HEK293 (cell line): ENCODE results near the gene BANF2.
A peak's percentile ranks its signal among the peaks of the same experiment; 100 is the strongest.
"Not testable (repeated sequence)": the region's sequence is repeated elsewhere in the genome, so short reads cannot be mapped to it uniquely, and the experiment has no call there.

Experiments used
- CTCF ChIA-PET: fragments of 350-600 bp; formaldehyde crosslinking; extraction: SDS; loops from one replicate; lab custom pipeline; 2021; ENCODE audit warnings: antibody characterized with exemption; lab: Yijun Ruan, JAX
- POLR2A ChIA-PET: fragments of 300-600 bp; formaldehyde crosslinking; extraction: SDS; loops from one replicate; lab custom pipeline; 2020; ENCODE audit warnings: antibody characterized with exemption, inconsistent platforms; lab: Yijun Ruan, JAX
- H3K27ac ChIP-seq: fragments of 200-500 bp; sonication (Bioruptor generic); 2 replicates; pipeline ENCODE4 v1.5.1; 2014; ENCODE audit warnings: low read depth, low read length, control low read depth, inconsistent platforms; ENCODE audit errors: extremely low read depth
- H3K36me3 ChIP-seq, 2 experiments: fragments of 200-500 bp in 1 of 2; sonication (Bioruptor generic) in 1 of 2; 1 replicate in 1 of 2; 2 replicates in 1 of 2; pipeline ENCODE4 v1.5.1; 2014 to 2017; ENCODE audit warnings: inconsistent platforms in 2 of 2, low read length in 2 of 2; ENCODE audit not compliant: control insufficient read depth in 2 of 2, insufficient read depth in 1 of 2
- H3K4me1 ChIP-seq: fragments of 200-500 bp; sonication (Bioruptor generic); 2 replicates; pipeline ENCODE4 v1.5.1; 2014; ENCODE audit warnings: mild to moderate bottlenecking, low read length, inconsistent platforms; ENCODE audit not compliant: control insufficient read depth, insufficient read depth
- H3K4me3 ChIP-seq: 2 replicates; pipeline ENCODE4 v1.5.1; 2011; ENCODE audit warnings: low read depth, mild to moderate bottlenecking, control low read depth, low read length, moderate library complexity
- H3K9me3 ChIP-seq: fragments of 200-500 bp; sonication (Bioruptor generic); 2 replicates; pipeline ENCODE4 v1.5.1; 2014; ENCODE audit warnings: low read depth, low read length, inconsistent platforms; ENCODE audit not compliant: control insufficient read depth, insufficient read depth
- BCL11B ChIP-seq: fragments of 450-650 bp; formaldehyde crosslinking; IDR thresholded peaks from 2 replicates; pipeline ENCODE4 v1.5.1; 2016; ENCODE audit warnings: low read depth, missing biosample characterization, missing genetic modification characterization
- FEZF1 ChIP-seq: fragments of 450-650 bp; formaldehyde crosslinking; IDR thresholded peaks from 2 replicates; pipeline ENCODE4 v1.5.1; 2016; ENCODE audit warnings: missing biosample characterization, missing genetic modification characterization
- GLIS1 ChIP-seq: fragments of 450-650 bp; formaldehyde crosslinking; IDR thresholded peaks from 2 replicates; pipeline ENCODE4 v1.5.1; 2016; ENCODE audit warnings: missing biosample characterization, missing genetic modification characterization
- SCRT2 ChIP-seq: fragments of 450-650 bp; formaldehyde crosslinking; IDR thresholded peaks from 2 replicates; pipeline ENCODE4 v1.5.1; 2016; ENCODE audit warnings: missing biosample characterization, missing genetic modification characterization
- SP2 ChIP-seq: fragments of 450-650 bp; formaldehyde crosslinking; IDR thresholded peaks from 2 replicates; pipeline ENCODE4 v1.5.1; 2016; ENCODE audit warnings: missing biosample characterization, missing genetic modification characterization
- TRIM28 ChIP-seq: IDR thresholded peaks from 2 replicates; pipeline ENCODE4 v1.6.1; 2011; ENCODE audit warnings: low read length, control low read depth, borderline replicate concordance
- YY1 ChIP-seq: fragments of 450-650 bp; formaldehyde crosslinking; IDR thresholded peaks from 2 replicates; pipeline ENCODE4 v1.5.1; 2018; ENCODE audit warnings: missing biosample characterization, missing genetic modification characterization
- ZBTB1 ChIP-seq: fragments of 450-650 bp; formaldehyde crosslinking; IDR thresholded peaks from 2 replicates; pipeline ENCODE4 v1.5.1; 2016; ENCODE audit warnings: missing biosample characterization, missing genetic modification characterization
- ZBTB21 ChIP-seq: fragments of 450-650 bp; formaldehyde crosslinking; IDR thresholded peaks from 2 replicates; pipeline ENCODE4 v1.5.1; 2017; ENCODE audit warnings: missing biosample characterization, missing genetic modification characterization
- ZNF132 ChIP-seq: fragments of 450-650 bp; formaldehyde crosslinking; IDR thresholded peaks from 2 replicates; pipeline ENCODE4 v1.5.1; 2017; ENCODE audit warnings: missing biosample characterization, missing genetic modification characterization, borderline replicate concordance
- ZNF23 ChIP-seq: fragments of 450-650 bp; formaldehyde crosslinking; IDR thresholded peaks from 2 replicates; pipeline ENCODE4 v1.5.1; 2016; ENCODE audit warnings: missing biosample characterization, missing genetic modification characterization, borderline replicate concordance
- ZNF24 ChIP-seq: fragments of 450-650 bp; formaldehyde crosslinking; IDR thresholded peaks from 2 replicates; pipeline ENCODE4 v1.5.1; 2016; ENCODE audit warnings: missing biosample characterization, missing genetic modification characterization
- ZNF311 ChIP-seq: fragments of 450-650 bp; formaldehyde crosslinking; IDR thresholded peaks from 2 replicates; pipeline ENCODE4 v1.5.1; 2017; ENCODE audit warnings: missing biosample characterization, missing genetic modification characterization, borderline replicate concordance
- ZNF426 ChIP-seq: fragments of 450-650 bp; formaldehyde crosslinking; IDR thresholded peaks from 2 replicates; pipeline ENCODE4 v1.5.1; 2017; ENCODE audit warnings: missing biosample characterization, missing genetic modification characterization, mild to moderate bottlenecking, inconsistent platforms, moderate library complexity
- ZNF521 ChIP-seq: fragments of 450-650 bp; formaldehyde crosslinking; IDR thresholded peaks from 2 replicates; pipeline ENCODE4 v1.5.1; 2017; ENCODE audit warnings: missing biosample characterization, mild to moderate bottlenecking, missing genetic modification characterization
- ZNF529 ChIP-seq: fragments of 450-650 bp; formaldehyde crosslinking; IDR thresholded peaks from 2 replicates; pipeline ENCODE4 v1.5.1; 2017; ENCODE audit warnings: missing genetic modification characterization, missing biosample characterization; ENCODE audit not compliant: insufficient replicate concordance
- ZNF660 ChIP-seq: fragments of 450-650 bp; IDR thresholded peaks from 2 replicates; pipeline ENCODE4 v1.5.1; 2018; ENCODE audit warnings: missing biosample characterization, mild to moderate bottlenecking, missing genetic modification characterization
- ZNF843 ChIP-seq: fragments of 450-650 bp; formaldehyde crosslinking; IDR thresholded peaks from 2 replicates; pipeline ENCODE4 v1.5.1; 2016; ENCODE audit warnings: missing biosample characterization, missing genetic modification characterization

Gene BANF2

GRCh38 chr20:17657898-17658647 lies 41.7 kb upstream of the BANF2 start:
- TF ChIP-seq SP2 (tag by site-specific recombination) = no peak
- peak; percentile 55; the same call in 1 of the 2 replicates for TF ChIP-seq SCRT2 (tag by site-specific recombination)
- ChIA-PET CTCF (interaction anchor here (0.7 to 1.0 kb wide), 2 partner anchors 10 to 337 kb away, joined by 3 read pairs; no protein-coding TSS in a partner anchor), POLR2A (no interaction called here)
- Histone ChIP-seq H3K27ac (no peak overlapping the region), H3K4me1 (no peaks in the 10 kb centered on the region), H3K4me3 (no peak overlapping the region), H3K36me3 (peaks cover 0 to 47% of the 10 kb centered on the region in 2 experiments; a peak in 2 of 3 replicates), H3K9me3 (no peaks in the 10 kb centered on the region)

GRCh38 chr20:17658648-17658993 lies 41.1 kb upstream of the BANF2 start:
- H3K9me3 ChIP-seq = no peaks in the 10 kb centered on the region
- no peak for TF ChIP-seq ZNF311
- TF ChIP-seq ZNF521 (tag by site-specific recombination) = no peak
- no peak for TF ChIP-seq ZNF529
- no peak overlapping the region for H3K27ac ChIP-seq
- H3K4me1 ChIP-seq = no peaks in the 10 kb centered on the region
- H3K36me3 ChIP-seq = peaks cover 0 to 45% of the 10 kb centered on the region in 2 experiments; a peak in 2 of 3 replicates
- ChIA-PET CTCF (interaction anchor here (0.7 kb wide), 1 partner anchor 337 kb away, joined by 3 read pairs; no protein-coding TSS in a partner anchor), POLR2A (no interaction called here)
- no peak overlapping the region for H3K4me3 ChIP-seq

- POLR2A ChIA-PET, H3K4me1 ChIP-seq, H3K4me3 ChIP-seq, H3K27ac ChIP-seq, H3K9me3 ChIP-seq: not testable (repeated sequence)
- H3K36me3 ChIP-seq = peaks cover 0 to 39% of the 10 kb centered on the region in 2 experiments; a peak in 2 of 3 replicates
- CTCF ChIA-PET = interaction anchor here (0.7 kb wide), 1 partner anchor 336 kb away, joined by 3 read pairs; no protein-coding TSS in a partner anchor
Observed at GRCh38 chr20:17659344-17659743, 40.4 kb upstream of the BANF2 start.

DNA sequence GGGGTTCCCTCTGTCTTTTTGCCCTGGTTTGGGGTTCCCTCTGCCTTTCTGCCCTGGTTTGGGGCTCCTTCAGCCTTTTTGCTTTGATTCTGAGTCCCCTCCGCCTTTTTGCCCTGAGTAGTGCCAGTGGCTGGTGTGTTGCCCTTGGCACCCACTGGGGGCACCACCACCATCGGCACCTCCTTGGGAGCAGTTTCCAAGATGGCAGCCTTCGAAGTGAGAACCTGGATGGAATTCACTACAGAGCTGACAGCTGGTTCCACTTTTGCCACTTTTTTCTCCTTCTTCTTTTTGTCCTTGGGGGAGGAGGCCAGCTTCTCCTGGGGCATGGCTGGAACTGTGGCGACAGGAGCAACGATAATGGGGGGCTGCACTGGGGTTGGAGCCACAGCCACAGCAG lies 40.0 kb upstream of the BANF2 start:
- H3K4me3 ChIP-seq = no peak overlapping the region
- CTCF ChIA-PET = no interaction called here
- H3K4me1 ChIP-seq = no peaks in the 10 kb centered on the region
- no peak overlapping the region for H3K27ac ChIP-seq
- peaks cover 0 to 38% of the 10 kb centered on the region in 2 experiments; a peak in 2 of 3 replicates for H3K36me3 ChIP-seq
- no peaks in the 10 kb centered on the region for H3K9me3 ChIP-seq
- POLR2A ChIA-PET = no interaction called here
- TF ChIP-seq ZBTB21 (tag by site-specific recombination) (no peak), ZNF426 (tag by site-specific recombination) (no peak), BCL11B (no peak), TRIM28 (no peak), ZBTB1 (no peak), SCRT2 (tag by site-specific recombination) (no peak), ZNF24 (tag by site-specific recombination) (no peak), GLIS1 (tag by site-specific recombination) (no peak), ZNF660 (tag by site-specific recombination) (no peak)
- TF ChIP-seq, all 188 proteins: peak for 0

DNA sequence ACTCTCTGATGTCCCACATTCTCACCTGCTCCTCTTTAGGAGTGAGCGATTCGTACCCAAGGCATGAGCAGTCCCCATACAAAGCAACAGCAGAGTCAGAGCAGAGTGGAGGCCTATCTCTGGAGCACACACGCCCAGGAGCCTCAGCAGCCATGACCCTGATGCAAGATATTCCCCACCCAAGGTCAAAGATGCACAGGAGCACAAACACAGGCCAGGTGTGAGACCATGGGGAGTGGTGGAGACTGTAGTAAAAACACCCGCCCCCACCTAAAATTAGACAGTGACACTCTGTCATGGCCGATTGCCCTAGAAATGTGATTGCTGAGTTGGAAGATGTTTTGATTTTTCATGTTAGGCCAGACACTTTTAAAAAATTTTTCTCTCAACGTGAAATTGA lies 39.1 kb upstream of the BANF2 start:
- Histone ChIP-seq H3K27ac (no peak overlapping the region), H3K36me3 (peaks cover 0 to 38% of the 10 kb centered on the region in 2 experiments; a peak in 2 of 3 replicates), H3K4me1 (no peaks in the 10 kb centered on the region)

More for the DNA sequence above, 39.1 kb upstream of the BANF2 start:
- Histone ChIP-seq H3K4me3 (no peak overlapping the region), H3K9me3 (no peaks in the 10 kb centered on the region)
- CTCF ChIA-PET = no interaction called here
- POLR2A ChIA-PET = interaction anchor here (0.7 kb wide), 1 partner anchor 192 kb away, joined by 5 read pairs; no protein-coding TSS in a partner anchor
- TF ChIP-seq ZNF843 (tag by site-specific recombination) (no peak), FEZF1 (tag by site-specific recombination) (no peak), ZNF132 (tag by site-specific recombination) (no peak), YY1 (tag by site-specific recombination) (no peak), ZNF23 (no peak)
